Skin epidermis (tissue), 12 donors: ENCODE data around the gene PCBP3.
"Not testable (repeated sequence)": the region's sequence is repeated elsewhere in the genome, so short reads cannot be mapped to it uniquely, and the experiment has no call there.

Source experiments
- H3K27ac ChIP-seq, 21 experiments: fragments of 200-600 bp; sonication (generic) in 11 of 21; one replicate each; pipeline ENCODE4 v1.5.0; 2020; ENCODE audit warnings: mild to moderate bottlenecking in 3 of 21, inconsistent platforms in 2 of 21, moderate library complexity in 2 of 21
- H3K4me3 ChIP-seq, 7 experiments: fragments of 200-600 bp; sonication (generic) in 2 of 7; one replicate each; pipeline ENCODE4 v1.5.0; 2020; ENCODE audit warnings: inconsistent platforms in 2 of 7, mild to moderate bottlenecking in 2 of 7, moderate library complexity in 1 of 7

Gene PCBP3

GRCh38 chr21:45846373-45847160, 203.0 kb downstream of the PCBP3 start:
- no peak overlapping the region for H3K27ac ChIP-seq
- no peak overlapping the region for H3K4me3 ChIP-seq

- H3K4me3 ChIP-seq = no peak overlapping the region
- no peak overlapping the region for H3K27ac ChIP-seq
Measured at GRCh38 chr21:45847870-45848269, 204.3 kb downstream of the PCBP3 start.

- Histone ChIP-seq H3K27ac (no peak overlapping the region), H3K4me3 (no peak overlapping the region)
Measured at GRCh38 chr21:45848331-45848730, 204.8 kb downstream of the PCBP3 start.

GRCh38 chr21:45848805-45849204, 205.3 kb downstream of the PCBP3 start:
- H3K4me3 ChIP-seq = no peak overlapping the region
- no peak overlapping the region for H3K27ac ChIP-seq

- Histone ChIP-seq H3K27ac (no peak overlapping the region), H3K4me3 (no peak overlapping the region)
Measured at GRCh38 chr21:45849651-45850050, 206.1 kb downstream of the PCBP3 start.

GRCh38 chr21:45850181-45850580, 206.7 kb downstream of the PCBP3 start:
- H3K4me3 ChIP-seq = no peak overlapping the region
- H3K27ac ChIP-seq = no peak overlapping the region

- not testable (repeated sequence) for H3K27ac ChIP-seq, H3K4me3 ChIP-seq
Measured at GRCh38 chr21:45852386-45852785, 208.9 kb downstream of the PCBP3 start.

GRCh38 chr21:45852886-45853400, 209.4 kb downstream of the PCBP3 start:
- Histone ChIP-seq H3K4me3 (no peak overlapping the region), H3K27ac (no peak overlapping the region)

- Histone ChIP-seq H3K4me3 (no peak overlapping the region), H3K27ac (no peak overlapping the region)
Measured at GRCh38 chr21:45853703-45854342, 210.3 kb downstream of the PCBP3 start.

GRCh38 chr21:45854690-45855247, 211.2 kb downstream of the PCBP3 start:
- Histone ChIP-seq H3K4me3 (no peak overlapping the region), H3K27ac (no peak overlapping the region)

- Histone ChIP-seq H3K27ac (no peak overlapping the region), H3K4me3 (no peak overlapping the region)
Measured at GRCh38 chr21:45855248-45855811, 211.8 kb downstream of the PCBP3 start.

GRCh38 chr21:45856442-45856841, 212.9 kb downstream of the PCBP3 start:
- Histone ChIP-seq H3K27ac (no peak overlapping the region), H3K4me3 (no peak overlapping the region)

- H3K4me3 ChIP-seq = no peak overlapping the region
- no peak overlapping the region for H3K27ac ChIP-seq
Measured at GRCh38 chr21:45856906-45857305, 213.4 kb downstream of the PCBP3 start.

GRCh38 chr21:45857761-45858160, 214.2 kb downstream of the PCBP3 start:
- no peak overlapping the region for H3K27ac ChIP-seq
- no peak overlapping the region for H3K4me3 ChIP-seq

GRCh38 chr21:45858180-45858579, 214.7 kb downstream of the PCBP3 start:
- no peak overlapping the region for H3K27ac ChIP-seq
- no peak overlapping the region for H3K4me3 ChIP-seq

- Histone ChIP-seq H3K4me3 (no peak overlapping the region), H3K27ac (no peak overlapping the region)
Measured at GRCh38 chr21:45859041-45859761, 215.7 kb downstream of the PCBP3 start.

GRCh38 chr21:45859762-45860357, 216.3 kb downstream of the PCBP3 start:
- Histone ChIP-seq H3K27ac (no peak overlapping the region), H3K4me3 (no peak overlapping the region)

GRCh38 chr21:45860493-45861155, 217.1 kb downstream of the PCBP3 start:
- no peak overlapping the region for H3K27ac ChIP-seq
- no peak overlapping the region for H3K4me3 ChIP-seq
